Muscle of leg (tissue), 11 donors: Measurements from ENCODE around the gene TOP1. TPM values are rescaled to one million over a fixed set of nuclear protein-coding genes. Genes with fewer than 3 reads are reported as not detected.
A peak's percentile ranks its signal among the peaks of the same experiment; 100 is the strongest.

Source experiments
- DNase-seq: peaks from one replicate; pipeline ENCODE4 v3.0.0; 2013
- H3K27ac ChIP-seq: one replicate; pipeline ENCODE4 v1.5.1; 2013; ENCODE audit warnings: mild to moderate bottlenecking, low read length, control low read depth
- H3K27me3 ChIP-seq: one replicate; pipeline ENCODE4 v1.6.1; 2013; ENCODE audit warnings: low read length; ENCODE audit not compliant: control insufficient read depth, insufficient read depth
- H3K36me3 ChIP-seq: one replicate; pipeline ENCODE4 v1.6.1; 2013; ENCODE audit warnings: low read length; ENCODE audit not compliant: control insufficient read depth, insufficient read depth
- H3K4me1 ChIP-seq: one replicate; pipeline ENCODE4 v1.6.1; 2013; ENCODE audit warnings: low read length; ENCODE audit not compliant: control insufficient read depth, insufficient read depth
- H3K4me3 ChIP-seq: one replicate; pipeline ENCODE4 v1.5.1; 2013; ENCODE audit warnings: low read length, control low read depth
- H3K9me3 ChIP-seq: replicated peaks from 2 replicates; pipeline ENCODE4 v1.6.1; 2013; ENCODE audit warnings: low read depth, low read length; ENCODE audit not compliant: control insufficient read depth
- WGBS: methylation state at CpG from one replicate; pipeline ENCODE4 v1.1.5; 2013; ENCODE audit warnings: missing lambda C conversion rate; ENCODE audit not compliant: insufficient coverage; 5-methylcytosine and 5-hydroxymethylcytosine counted together
- polyA plus RNA-seq, 8 donors: library from polyadenylated mRNA; unstranded; fragments of 120-200 nt; gene quantifications; one replicate each; pipeline versions ENCODE4 v1.2.1 to v1.2.3, GENCODE V29; 2013; ENCODE audit warnings: inconsistent platforms in 1 of 8, low replicate concordance in 1 of 8; ENCODE audit not compliant: insufficient read length in 8 of 8, insufficient read depth in 1 of 8
- total RNA-seq: library from RNA; stranded (reverse); fragments of 120-200 nt; gene quantifications from one replicate; pipeline ENCODE4 v1.2.4, GENCODE V29; 2013

Gene TOP1
- total and polyA plus RNA-seq, 9 donors = 17.2 to 71.6 (median 57.9) TPM

GRCh38 chr20:41032271-41032670, 3.6 kb downstream of the TOP1 start:
- Histone ChIP-seq H3K27me3 (no peaks in the 10 kb centered on the region), H3K36me3 (peaks cover 8% of the 10 kb centered on the region), H3K9me3 (no peaks in the 10 kb centered on the region), H3K4me3 (no peak overlapping the region), H3K4me1 (peaks cover 25% of the 10 kb centered on the region), H3K27ac (no peak overlapping the region)
- DNase-seq = no peak
- WGBS = no CpG with 5 or more reads among the region's 3 CpGs

DNA sequence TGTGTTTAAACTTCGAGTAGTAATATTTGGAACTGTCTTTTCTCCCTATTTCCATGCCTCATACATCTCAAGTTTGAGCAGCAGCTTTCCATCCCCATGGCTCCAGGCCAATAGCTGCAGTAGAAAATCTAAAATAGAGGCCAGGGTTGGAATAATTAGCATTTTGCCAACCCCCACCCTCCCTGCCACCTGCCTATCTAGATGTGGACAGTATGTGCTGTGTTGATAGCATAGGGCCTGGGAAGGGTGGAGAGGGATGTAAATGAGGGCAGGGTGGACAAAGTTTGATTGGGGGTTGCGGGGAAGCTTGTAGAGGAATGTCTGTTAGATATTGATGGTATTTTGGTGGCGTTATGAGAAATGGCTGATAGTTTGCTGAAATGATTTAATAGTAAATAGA, 5.6 kb downstream of the TOP1 start:
- Histone ChIP-seq H3K27ac (no peak overlapping the region), H3K4me3 (no peak overlapping the region), H3K36me3 (peaks cover 8% of the 10 kb centered on the region), H3K27me3 (no peaks in the 10 kb centered on the region), H3K9me3 (no peaks in the 10 kb centered on the region), H3K4me1 (peaks cover 17% of the 10 kb centered on the region)
- WGBS = 87% methylated on average over 2 of the region's 3 CpGs
- DNase-seq = peak; percentile 20

- H3K9me3 ChIP-seq = no peaks in the 10 kb centered on the region
- H3K36me3 ChIP-seq = peaks cover 8% of the 10 kb centered on the region
- no CpG with 5 or more reads among the region's 3 CpGs for WGBS
- no peak overlapping the region for H3K27ac ChIP-seq
- H3K4me1 ChIP-seq = peaks cover 17% of the 10 kb centered on the region
- no peak overlapping the region for H3K4me3 ChIP-seq
- H3K27me3 ChIP-seq = no peaks in the 10 kb centered on the region
- no peak for DNase-seq
Measured at GRCh38 chr20:41035207-41035606, 6.6 kb downstream of the TOP1 start.

DNA sequence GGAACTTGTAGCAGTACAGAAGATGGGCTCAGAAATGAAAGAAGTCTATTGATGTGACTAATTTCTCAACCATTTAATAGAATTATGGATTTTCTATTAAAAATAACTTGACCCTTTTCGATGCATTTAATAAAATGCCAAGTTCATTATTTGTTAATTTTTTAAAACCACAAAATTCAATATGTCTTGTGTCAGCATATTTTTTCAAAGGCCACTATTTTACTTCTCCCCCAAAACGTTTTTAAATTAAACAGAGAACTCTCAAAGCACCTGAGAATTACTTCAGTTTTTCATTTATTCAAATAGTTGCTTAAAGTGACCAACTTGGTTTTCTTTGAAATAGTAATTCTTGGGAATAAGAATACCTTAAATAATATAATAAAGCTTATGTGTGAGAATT, 8.6 kb downstream of the TOP1 start:
- Histone ChIP-seq H3K27ac (no peak overlapping the region), H3K36me3 (no peaks in the 10 kb centered on the region), H3K9me3 (no peaks in the 10 kb centered on the region), H3K4me1 (peaks cover 11% of the 10 kb centered on the region), H3K4me3 (no peak overlapping the region), H3K27me3 (no peaks in the 10 kb centered on the region)
- DNase-seq = no peak
- WGBS = no CpG with 5 or more reads among the region's 2 CpGs

DNA sequence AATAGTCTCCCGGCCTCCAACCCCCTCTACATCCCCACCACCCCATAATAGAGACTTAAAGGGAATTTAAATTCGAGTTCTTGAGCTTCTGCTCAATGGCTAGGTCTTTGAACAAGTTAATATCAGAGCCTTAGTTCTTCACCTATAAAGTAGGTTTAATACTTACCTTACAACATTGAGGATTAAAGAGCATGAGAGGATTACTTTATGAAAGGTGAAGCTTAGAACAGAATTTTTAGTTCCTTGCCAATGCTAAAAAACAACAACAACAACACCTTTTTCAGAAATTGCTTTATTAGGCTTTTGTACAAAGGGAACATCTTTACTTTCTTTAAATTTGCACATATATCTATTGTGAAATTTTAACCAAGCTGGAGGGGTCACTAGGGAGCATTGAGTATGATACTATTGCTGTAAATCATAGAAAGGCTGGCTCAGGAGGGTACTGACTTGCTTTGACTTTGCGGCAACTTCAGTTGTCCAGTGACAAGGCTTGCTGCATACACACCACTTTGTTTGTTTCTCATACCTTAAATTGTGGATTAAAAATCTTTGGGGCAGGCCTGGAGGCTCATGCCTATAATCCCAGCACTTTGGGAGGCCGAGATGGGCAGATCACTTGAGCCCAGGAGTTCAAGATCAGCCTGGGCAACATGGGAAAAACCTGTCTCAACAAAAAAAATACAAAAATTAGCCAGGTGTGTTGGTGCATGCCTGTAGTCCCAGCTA, 9.7 kb downstream of the TOP1 start:
- Histone ChIP-seq H3K9me3 (no peaks in the 10 kb centered on the region), H3K4me1 (peaks cover 9% of the 10 kb centered on the region), H3K36me3 (no peaks in the 10 kb centered on the region), H3K27ac (no peak overlapping the region), H3K4me3 (no peak overlapping the region), H3K27me3 (no peaks in the 10 kb centered on the region)
- WGBS = no CpG with 5 or more reads among the region's 4 CpGs
- no peak for DNase-seq

DNA sequence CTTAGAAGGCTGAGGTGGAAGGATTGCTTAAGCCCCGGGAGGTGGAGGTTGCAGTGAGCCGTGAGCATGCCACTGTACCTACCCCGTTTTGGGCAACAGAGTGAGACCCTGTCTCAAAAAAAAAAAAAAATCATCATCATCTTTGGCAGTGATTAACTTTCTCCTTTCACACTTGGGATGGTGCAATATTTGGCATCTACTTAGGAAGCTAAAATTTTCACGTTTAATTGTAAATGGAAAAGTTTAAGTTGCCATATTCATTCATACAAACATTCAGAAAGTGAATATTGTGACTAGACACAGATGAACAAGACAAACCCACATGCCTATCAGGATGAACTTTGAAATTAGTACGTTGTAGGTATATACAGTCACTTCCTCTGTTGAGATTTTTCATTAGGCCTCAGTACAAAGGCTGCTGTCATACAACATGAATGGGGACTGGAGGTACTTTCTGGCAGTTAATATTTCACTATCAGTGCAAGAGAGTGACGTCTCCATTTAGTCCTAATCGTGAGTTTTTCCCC, 10.3 kb downstream of the TOP1 start:
- Histone ChIP-seq H3K27me3 (no peaks in the 10 kb centered on the region), H3K9me3 (no peaks in the 10 kb centered on the region), H3K4me3 (no peak overlapping the region), H3K4me1 (peaks cover 9% of the 10 kb centered on the region), H3K36me3 (no peaks in the 10 kb centered on the region), H3K27ac (no peak overlapping the region)
- DNase-seq = no peak
- no CpG with 5 or more reads among the region's 7 CpGs for WGBS

GRCh38 chr20:41040855-41041254, 12.2 kb downstream of the TOP1 start:
- no peaks in the 10 kb centered on the region for H3K36me3 ChIP-seq
- H3K9me3 ChIP-seq = no peaks in the 10 kb centered on the region
- H3K27me3 ChIP-seq = no peaks in the 10 kb centered on the region
- no peak overlapping the region for H3K27ac ChIP-seq
- no peak overlapping the region for H3K4me3 ChIP-seq
- no CpG with 5 or more reads among the region's 1 CpG for WGBS
- peaks cover 3% of the 10 kb centered on the region for H3K4me1 ChIP-seq
- no peak for DNase-seq

DNA sequence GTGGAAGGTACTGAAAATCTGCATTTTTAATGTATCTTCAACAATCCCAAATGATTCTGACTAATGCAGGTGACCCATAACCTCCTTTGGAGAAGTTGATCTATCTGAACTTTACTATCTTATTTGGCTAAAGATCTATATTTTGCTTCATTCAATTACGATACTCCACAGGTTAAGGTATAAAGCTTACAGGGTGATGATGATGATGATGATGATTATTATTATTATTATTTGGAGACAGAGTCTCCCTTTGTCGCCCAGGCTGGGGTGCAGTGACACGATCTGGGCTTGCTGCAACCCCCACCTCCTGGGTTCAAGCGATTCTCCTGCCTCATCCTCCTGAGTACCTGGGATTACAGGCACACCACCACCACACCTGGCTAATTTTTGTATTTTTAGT, 13.1 kb downstream of the TOP1 start:
- Histone ChIP-seq H3K27ac (no peak overlapping the region), H3K9me3 (no peaks in the 10 kb centered on the region), H3K4me3 (no peak overlapping the region), H3K4me1 (peaks cover 3% of the 10 kb centered on the region), H3K36me3 (no peaks in the 10 kb centered on the region), H3K27me3 (no peaks in the 10 kb centered on the region)
- no peak for DNase-seq
- WGBS = no CpG with 5 or more reads among the region's 4 CpGs

DNA sequence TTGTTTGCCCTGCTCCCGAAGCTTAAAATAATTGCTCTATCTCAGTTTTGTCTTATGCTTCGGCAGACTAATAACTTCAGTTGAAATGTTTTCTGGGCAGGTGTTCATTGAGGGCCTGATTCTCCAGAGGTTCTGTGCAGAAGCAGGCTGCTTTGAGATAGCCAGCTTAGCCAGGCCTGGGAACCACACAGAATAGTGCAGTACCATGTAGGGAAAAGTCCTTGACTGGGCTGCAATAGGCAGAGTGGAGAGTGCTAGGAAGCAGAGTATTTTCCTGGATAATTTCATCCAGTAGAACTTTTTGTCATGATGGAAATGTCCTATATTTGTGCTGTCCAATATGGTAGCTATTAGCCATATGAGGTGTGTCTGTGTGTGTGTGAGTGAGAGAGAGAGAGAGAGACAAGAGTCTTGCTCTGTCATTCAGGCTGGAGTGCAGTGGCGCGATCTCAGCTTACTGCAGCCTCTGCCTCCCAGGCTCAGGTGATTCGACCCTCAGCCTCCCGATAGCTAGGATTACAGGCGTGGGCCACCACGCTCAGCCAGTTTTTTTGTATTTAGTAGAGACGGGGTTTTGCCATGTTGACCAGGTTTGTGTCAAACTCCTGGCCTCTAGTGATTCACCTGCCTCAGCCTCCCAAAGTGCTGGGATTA, 15.9 kb downstream of the TOP1 start:
- Histone ChIP-seq H3K27me3 (no peaks in the 10 kb centered on the region), H3K36me3 (no peaks in the 10 kb centered on the region), H3K27ac (no peak overlapping the region), H3K4me3 (no peak overlapping the region), H3K4me1 (peaks cover 8% of the 10 kb centered on the region), H3K9me3 (no peaks in the 10 kb centered on the region)
- WGBS = 87% methylated on average over 8 of the region's 9 CpGs
- no peak for DNase-seq

- Histone ChIP-seq H3K27ac (no peak overlapping the region), H3K36me3 (no peaks in the 10 kb centered on the region), H3K4me1 (peaks cover 14% of the 10 kb centered on the region), H3K27me3 (no peaks in the 10 kb centered on the region), H3K4me3 (no peak overlapping the region), H3K9me3 (no peaks in the 10 kb centered on the region)
- DNase-seq = no peak
- WGBS = no CpG with 5 or more reads among the region's 2 CpGs
Measured at GRCh38 chr20:41045671-41046070, 17.0 kb downstream of the TOP1 start.
